Activated CD8-positive, alpha-beta memory T cell treated with anti-CD3 and anti-CD28 coated beads for 36 hours (primary cell): Measurements from ENCODE around the gene TRAP1. TPM values are rescaled to one million over a fixed set of nuclear protein-coding genes. Genes with fewer than 3 reads are reported as not detected.

Source experiments
- CTCF ChIA-PET: fragments of 350-600 bp; sonication (Branson Sonifier 250); formaldehyde crosslinking; loops from one replicate; lab custom pipeline; 2021; ENCODE audit warnings: antibody characterized with exemption; lab: Charles Lee
- POLR2A ChIA-PET: fragments of 350-600 bp; sonication (Branson Sonifier 250); formaldehyde crosslinking; loops from one replicate; lab custom pipeline; 2021; ENCODE audit warnings: antibody characterized with exemption; lab: Charles Lee
- total RNA-seq, 2 experiments: library from RNA; stranded (reverse); gene quantifications; one replicate each; pipeline ENCODE4 v1.2.3, GENCODE V29; 2021

Gene TRAP1
- total RNA-seq, 2 experiments from 2014 or later = 331 to 335 TPM

GRCh38 chr16:3689731-3690130 lies 27.6 kb downstream of the TRAP1 start:
- POLR2A ChIA-PET = no interaction called here

GRCh38 chr16:3687792-3688191 lies 29.5 kb downstream of the TRAP1 start:
- ChIA-PET CTCF (no interaction called here), POLR2A (no interaction called here)

More at GRCh38 chr16:3689731-3690130, 27.6 kb downstream of the TRAP1 start:
- CTCF ChIA-PET = interaction anchor here (0.5 to 1.4 kb wide), 3 partner anchors 9 to 187 kb away, joined by 3 to 4 read pairs (median 3); no protein-coding TSS in a partner anchor

- ChIA-PET CTCF (no interaction called here), POLR2A (no interaction called here)
Measured at GRCh38 chr16:3687021-3687420, 30.3 kb downstream of the TRAP1 start.

GRCh38 chr16:3681206-3681605 lies 36.1 kb downstream of the TRAP1 start:
- POLR2A ChIA-PET = no interaction called here

GRCh38 chr16:3677994-3678393 lies 39.3 kb downstream of the TRAP1 start:
- ChIA-PET CTCF (no interaction called here), POLR2A (no interaction called here)

More at GRCh38 chr16:3681206-3681605, 36.1 kb downstream of the TRAP1 start:
- CTCF ChIA-PET = interaction anchor here (1.4 kb wide), 1 partner anchor 9 kb away, joined by 3 read pairs; no protein-coding TSS in a partner anchor

- POLR2A ChIA-PET = no interaction called here
- CTCF ChIA-PET = interaction anchor here (1.1 kb wide), 1 partner anchor 22 kb away, joined by 3 read pairs; no protein-coding TSS in a partner anchor
Measured at GRCh38 chr16:3675601-3676130, 41.7 kb downstream of the TRAP1 start.

GRCh38 chr16:3674513-3675295 lies 42.6 kb downstream of the TRAP1 start:
- ChIA-PET CTCF (interaction anchor here (0.6 to 1.1 kb wide), 2 partner anchors 21 to 32 kb away, joined by 3 read pairs; no protein-coding TSS in a partner anchor), POLR2A (no interaction called here)

GRCh38 chr16:3673676-3674377 lies 43.5 kb downstream of the TRAP1 start:
- POLR2A ChIA-PET = no interaction called here
- CTCF ChIA-PET = no interaction called here

- ChIA-PET POLR2A (no interaction called here), CTCF (no interaction called here)
Measured at GRCh38 chr16:3673201-3673600, 44.1 kb downstream of the TRAP1 start.

- ChIA-PET POLR2A (no interaction called here), CTCF (no interaction called here)
Measured at GRCh38 chr16:3672571-3673041, 44.7 kb downstream of the TRAP1 start.

GRCh38 chr16:3671424-3671823 lies 45.9 kb downstream of the TRAP1 start:
- ChIA-PET CTCF (no interaction called here), POLR2A (no interaction called here)

- CTCF ChIA-PET = no interaction called here
- POLR2A ChIA-PET = no interaction called here
Measured at GRCh38 chr16:3670711-3671110, 46.6 kb downstream of the TRAP1 start.

GRCh38 chr16:3669082-3669481 lies 48.2 kb downstream of the TRAP1 start:
- CTCF ChIA-PET = interaction anchor here (1.1 kb wide), 1 partner anchor 12 kb away, joined by 4 read pairs; no protein-coding TSS in a partner anchor
- POLR2A ChIA-PET = no interaction called here

- POLR2A ChIA-PET = no interaction called here
- CTCF ChIA-PET = interaction anchor here (1.1 kb wide), 1 partner anchor 11 kb away, joined by 4 read pairs; no protein-coding TSS in a partner anchor
Measured at GRCh38 chr16:3668626-3669025, 48.7 kb downstream of the TRAP1 start.

- ChIA-PET POLR2A (no interaction called here), CTCF (interaction anchor here (1.8 kb wide), 1 partner anchor 11 kb away, joined by 7 read pairs; the partner anchor contains the start of gene DNASE1)
Measured at GRCh38 chr16:3665508-3665907, 51.8 kb downstream of the TRAP1 start.

GRCh38 chr16:3664187-3664896 lies 53.0 kb downstream of the TRAP1 start:
- CTCF ChIA-PET = interaction anchor here (1.8 kb wide), 1 partner anchor 10 kb away, joined by 7 read pairs; the partner anchor contains the start of gene DNASE1
- POLR2A ChIA-PET = no interaction called here

GRCh38 chr16:3662601-3663000 lies 54.7 kb downstream of the TRAP1 start:
- CTCF ChIA-PET = no interaction called here
- POLR2A ChIA-PET = no interaction called here

- POLR2A ChIA-PET = no interaction called here
- CTCF ChIA-PET = no interaction called here
Measured at GRCh38 chr16:3661922-3662321, 55.4 kb downstream of the TRAP1 start.

GRCh38 chr16:3661311-3661710 lies 56.0 kb downstream of the TRAP1 start:
- ChIA-PET POLR2A (interaction anchor here (0.6 kb wide), 1 partner anchor 31 kb away, joined by 5 read pairs; no protein-coding TSS in a partner anchor), CTCF (interaction anchor here (0.6 kb wide), 1 partner anchor 1079 kb away, joined by 3 read pairs; no protein-coding TSS in a partner anchor)
